Measurements from ENCODE around the gene ZFX.

Gene ZFX

DNA sequence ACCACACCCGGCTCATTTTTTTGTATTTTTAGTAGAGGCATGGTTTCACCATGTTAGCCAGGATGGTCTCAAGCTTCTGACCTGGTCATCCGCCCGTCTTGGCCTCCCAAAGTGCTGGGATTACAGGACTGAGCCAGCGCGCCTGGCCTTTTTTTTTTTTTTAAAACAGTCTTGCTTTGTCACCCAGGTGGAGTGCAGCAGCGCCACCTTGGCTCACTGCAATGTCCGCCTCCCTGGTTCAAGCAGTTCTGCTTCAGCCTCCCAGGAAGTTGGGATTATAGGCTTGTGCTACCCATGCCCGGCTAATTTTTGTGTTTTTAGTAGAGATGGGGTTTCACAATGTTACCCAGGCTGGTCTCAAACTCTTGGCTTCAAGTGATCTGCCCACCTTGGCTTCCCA lies 28.9 kb downstream of the ZFX start:
- Histone ChIP-seq H3K36me3 (ENCODE audit: insufficient read depth, low read length) (peaks cover 52% of the 10 kb centered on the region), H3K4me2 (ENCODE audit: low read length) (no peak overlapping the region), H3K4me1 (ENCODE audit: control insufficient read depth, insufficient read depth, low read length) (no peaks in the 10 kb centered on the region), H3K9ac (ENCODE audit: low read depth, low read length) (no peak overlapping the region), H3K4me3 (ENCODE audit: low read length) (no peak overlapping the region), H3K9me3 (replicated peaks; ENCODE audit: low read length) (no peaks in the 10 kb centered on the region), H3K27me3 (ENCODE audit: control insufficient read depth, insufficient read depth, low read length) (no peaks in the 10 kb centered on the region)

DNA sequence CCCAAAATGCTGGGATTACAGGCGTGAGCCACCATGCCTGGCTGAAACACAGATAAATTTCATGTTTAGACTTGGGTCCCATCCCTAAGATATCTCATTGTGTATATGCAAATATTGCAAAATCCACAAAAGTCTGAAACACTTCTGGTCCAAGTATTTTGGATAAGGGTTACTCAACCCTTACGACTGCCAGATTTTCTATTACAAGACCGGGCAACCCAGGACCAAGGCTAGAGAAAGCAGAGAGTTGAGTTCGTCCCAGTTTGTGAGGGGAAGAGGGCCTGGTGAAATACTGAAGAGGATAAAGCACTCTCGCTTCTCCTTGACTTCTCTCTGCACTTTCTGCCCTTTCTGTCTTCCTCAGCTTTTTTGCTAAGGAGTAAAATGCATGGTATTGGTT lies 34.5 kb downstream of the ZFX start:
- H3K9ac ChIP-seq (ENCODE audit: low read depth, low read length), result no peak overlapping the region

GRCh38 chrX:24186483-24186882 lies 37.0 kb downstream of the ZFX start:
- Histone ChIP-seq H3K4me2 (ENCODE audit: low read length) (no peak overlapping the region), H3K4me1 (ENCODE audit: control insufficient read depth, insufficient read depth, low read length) (no peaks in the 10 kb centered on the region), H3K36me3 (ENCODE audit: insufficient read depth, low read length) (peaks cover 35% of the 10 kb centered on the region), H3K9me3 (replicated peaks; ENCODE audit: low read length) (no peaks in the 10 kb centered on the region), H3K27me3 (ENCODE audit: control insufficient read depth, insufficient read depth, low read length) (no peaks in the 10 kb centered on the region), H3K9ac (ENCODE audit: low read depth, low read length) (no peak overlapping the region), H3K4me3 (ENCODE audit: low read length) (no peak overlapping the region)

More for the DNA sequence above, 34.5 kb downstream of the ZFX start:
- Histone ChIP-seq H3K4me3 (ENCODE audit: low read length) (no peak overlapping the region), H3K4me2 (ENCODE audit: low read length) (no peak overlapping the region), H3K9me3 (replicated peaks; ENCODE audit: low read length) (no peaks in the 10 kb centered on the region), H3K27me3 (ENCODE audit: control insufficient read depth, insufficient read depth, low read length) (no peaks in the 10 kb centered on the region), H3K36me3 (ENCODE audit: insufficient read depth, low read length) (peaks cover 47% of the 10 kb centered on the region), H3K4me1 (ENCODE audit: control insufficient read depth, insufficient read depth, low read length) (no peaks in the 10 kb centered on the region)

DNA sequence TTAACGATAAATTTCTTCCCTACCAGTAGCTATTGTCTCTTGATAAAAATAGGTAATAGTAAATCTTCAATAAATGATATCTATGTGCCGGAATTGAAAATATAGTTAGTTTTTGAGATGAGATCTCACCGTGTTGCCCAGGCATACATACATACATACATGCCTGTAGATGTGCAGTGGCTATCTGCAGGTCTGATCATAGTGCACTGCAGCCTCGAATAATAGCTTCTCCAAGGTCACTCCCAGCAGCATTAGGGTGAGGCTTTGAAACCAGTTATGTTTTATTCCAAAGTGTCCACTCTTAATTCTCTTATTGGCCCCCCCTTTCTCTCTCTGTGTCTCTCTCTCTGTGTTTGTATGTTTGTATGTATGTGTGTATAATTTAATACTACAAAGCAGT lies 37.5 kb downstream of the ZFX start:
- no peaks in the 10 kb centered on the region for H3K9me3 ChIP-seq (replicated peaks; ENCODE audit: low read length)
- no peak overlapping the region for H3K9ac ChIP-seq (ENCODE audit: low read depth, low read length)
- no peaks in the 10 kb centered on the region for H3K4me1 ChIP-seq (ENCODE audit: control insufficient read depth, insufficient read depth, low read length)
- H3K4me3 ChIP-seq (ENCODE audit: low read length), result no peak overlapping the region
- no peak overlapping the region for H3K4me2 ChIP-seq (ENCODE audit: low read length)
- no peaks in the 10 kb centered on the region for H3K27me3 ChIP-seq (ENCODE audit: control insufficient read depth, insufficient read depth, low read length)
- H3K36me3 ChIP-seq (ENCODE audit: insufficient read depth, low read length), result peaks cover 32% of the 10 kb centered on the region

- H3K9me3 ChIP-seq (replicated peaks; ENCODE audit: low read length), result no peaks in the 10 kb centered on the region
Measured at GRCh38 chrX:24189490-24189889, 40.0 kb downstream of the ZFX start.

GRCh38 chrX:24190500-24191156 lies 41.1 kb downstream of the ZFX start:
- no peaks in the 10 kb centered on the region for H3K27me3 ChIP-seq (ENCODE audit: control insufficient read depth, insufficient read depth, low read length)
- no peak overlapping the region for H3K4me2 ChIP-seq (ENCODE audit: low read length)
- H3K9me3 ChIP-seq (replicated peaks; ENCODE audit: low read length), result no peaks in the 10 kb centered on the region
- no peaks in the 10 kb centered on the region for H3K4me1 ChIP-seq (ENCODE audit: control insufficient read depth, insufficient read depth, low read length)
- no peak overlapping the region for H3K4me3 ChIP-seq (ENCODE audit: low read length)
- peaks cover 24% of the 10 kb centered on the region for H3K36me3 ChIP-seq (ENCODE audit: insufficient read depth, low read length)
- H3K9ac ChIP-seq (ENCODE audit: low read depth, low read length), result no peak overlapping the region

More at GRCh38 chrX:24189490-24189889, 40.0 kb downstream of the ZFX start:
- no peaks in the 10 kb centered on the region for H3K27me3 ChIP-seq (ENCODE audit: control insufficient read depth, insufficient read depth, low read length)
- no peak overlapping the region for H3K4me3 ChIP-seq (ENCODE audit: low read length)
- no peak overlapping the region for H3K4me2 ChIP-seq (ENCODE audit: low read length)
- H3K9ac ChIP-seq (ENCODE audit: low read depth, low read length), result no peak overlapping the region
- H3K36me3 ChIP-seq (ENCODE audit: insufficient read depth, low read length), result peaks cover 30% of the 10 kb centered on the region
- no peaks in the 10 kb centered on the region for H3K4me1 ChIP-seq (ENCODE audit: control insufficient read depth, insufficient read depth, low read length)

- no peaks in the 10 kb centered on the region for H3K4me1 ChIP-seq (ENCODE audit: control insufficient read depth, insufficient read depth, low read length)
- H3K27me3 ChIP-seq (ENCODE audit: control insufficient read depth, insufficient read depth, low read length), result no peaks in the 10 kb centered on the region
- H3K36me3 ChIP-seq (ENCODE audit: insufficient read depth, low read length), result peaks cover 5% of the 10 kb centered on the region
- H3K4me3 ChIP-seq (ENCODE audit: low read length), result no peak overlapping the region
- no peak overlapping the region for H3K9ac ChIP-seq (ENCODE audit: low read depth, low read length)
- no peak overlapping the region for H3K4me2 ChIP-seq (ENCODE audit: low read length)
- H3K9me3 ChIP-seq (replicated peaks; ENCODE audit: low read length), result no peaks in the 10 kb centered on the region
Measured at GRCh38 chrX:24196509-24196908, 47.0 kb downstream of the ZFX start.

- Histone ChIP-seq H3K4me3 (ENCODE audit: low read length) (no peak overlapping the region), H3K9ac (ENCODE audit: low read depth, low read length) (no peak overlapping the region), H3K4me1 (ENCODE audit: control insufficient read depth, insufficient read depth, low read length) (no peaks in the 10 kb centered on the region), H3K27me3 (ENCODE audit: control insufficient read depth, insufficient read depth, low read length) (no peaks in the 10 kb centered on the region), H3K9me3 (replicated peaks; ENCODE audit: low read length) (no peaks in the 10 kb centered on the region), H3K36me3 (ENCODE audit: insufficient read depth, low read length) (peaks cover 16% of the 10 kb centered on the region), H3K4me2 (ENCODE audit: low read length) (no peak overlapping the region)
Measured at GRCh38 chrX:24198101-24198500, 48.6 kb downstream of the ZFX start.

- Histone ChIP-seq H3K9ac (ENCODE audit: low read depth, low read length) (no peak overlapping the region), H3K4me3 (ENCODE audit: low read length) (no peak overlapping the region), H3K36me3 (ENCODE audit: insufficient read depth, low read length) (peaks cover 20% of the 10 kb centered on the region), H3K9me3 (replicated peaks; ENCODE audit: low read length) (no peaks in the 10 kb centered on the region), H3K27me3 (ENCODE audit: control insufficient read depth, insufficient read depth, low read length) (no peaks in the 10 kb centered on the region), H3K4me2 (ENCODE audit: low read length) (no peak overlapping the region), H3K4me1 (ENCODE audit: control insufficient read depth, insufficient read depth, low read length) (peaks cover 17% of the 10 kb centered on the region)
Measured at GRCh38 chrX:24200133-24200532, 50.6 kb downstream of the ZFX start.

GRCh38 chrX:24201216-24201615 lies 51.7 kb downstream of the ZFX start:
- no peak overlapping the region for H3K9ac ChIP-seq (ENCODE audit: low read depth, low read length)
- H3K4me1 ChIP-seq (ENCODE audit: control insufficient read depth, insufficient read depth, low read length), result peaks cover 19% of the 10 kb centered on the region
- no peak overlapping the region for H3K4me2 ChIP-seq (ENCODE audit: low read length)
- H3K4me3 ChIP-seq (ENCODE audit: low read length), result no peak overlapping the region
- no peaks in the 10 kb centered on the region for H3K9me3 ChIP-seq (replicated peaks; ENCODE audit: low read length)
- H3K36me3 ChIP-seq (ENCODE audit: insufficient read depth, low read length), result peaks cover 20% of the 10 kb centered on the region
- no peaks in the 10 kb centered on the region for H3K27me3 ChIP-seq (ENCODE audit: control insufficient read depth, insufficient read depth, low read length)

GRCh38 chrX:24202465-24203031 lies 53.0 kb downstream of the ZFX start:
- Histone ChIP-seq H3K4me3 (ENCODE audit: low read length) (no peak overlapping the region), H3K9me3 (replicated peaks; ENCODE audit: low read length) (no peaks in the 10 kb centered on the region), H3K4me1 (ENCODE audit: control insufficient read depth, insufficient read depth, low read length) (peaks cover 24% of the 10 kb centered on the region), H3K9ac (ENCODE audit: low read depth, low read length) (no peak overlapping the region), H3K4me2 (ENCODE audit: low read length) (no peak overlapping the region), H3K36me3 (ENCODE audit: insufficient read depth, low read length) (peaks cover 20% of the 10 kb centered on the region), H3K27me3 (ENCODE audit: control insufficient read depth, insufficient read depth, low read length) (no peaks in the 10 kb centered on the region)

Measured in skeletal muscle satellite cell (primary cell).